IMR-90 (cell line): Measurements from ENCODE around the gene HOXA3. TPM values are rescaled to one million over a fixed set of nuclear protein-coding genes. Genes with fewer than 3 reads are reported as not detected.

Source experiments
- ATAC-seq: fragments of 200-7000 bp; cut with Tn5 transposase; 2 replicates; pipeline ENCODE4 v1.9.1; 2020; ENCODE audit warnings: low read depth, mild to moderate bottlenecking, moderate library complexity
- BruUV-seq: library from RNA; stranded (reverse); fragments of 400-500 nt; replicated peaks from 2 replicates; lab custom pipeline; 2021; lab: Mats Ljungman, UMichigan
- CTCF ChIA-PET: fragments of 300-600 bp; formaldehyde crosslinking; extraction: SDS; loops from one replicate; lab custom pipeline; 2021; ENCODE audit warnings: antibody characterized with exemption; lab: Yijun Ruan, JAX
- POLR2A ChIA-PET: fragments of 300-600 bp; sonication (Branson Sonifier 250); formaldehyde crosslinking; loops from one replicate; lab custom pipeline; 2022; ENCODE audit warnings: antibody characterized with exemption; ENCODE audit not compliant: unreplicated experiment; lab: Charles Lee
- DNase-seq: peaks from one replicate; pipeline ENCODE4 v3.0.0; 2013
- H2AFZ ChIP-seq: replicated peaks from 2 replicates; pipeline ENCODE3; 2013; ENCODE audit warnings: low read length, mild to moderate bottlenecking; ENCODE audit not compliant: poor library complexity
- H2AK5ac ChIP-seq: 2 replicates; pipeline ENCODE4 v1.6.1; 2013; ENCODE audit warnings: low read depth, low read length, inconsistent platforms
- H2AK9ac ChIP-seq: replicated peaks from 2 replicates; pipeline ENCODE3; 2013; ENCODE audit warnings: mild to moderate bottlenecking, low read depth, low read length, moderate library complexity; ENCODE audit not compliant: poor library complexity
- H2BK120ac ChIP-seq: 2 replicates; pipeline ENCODE4 v1.6.1; 2013; ENCODE audit warnings: low read depth, low read length, inconsistent platforms
- H2BK15ac ChIP-seq: 3 replicates; pipeline ENCODE4 v1.6.1; 2013; ENCODE audit warnings: low read depth, low read length, inconsistent platforms
- H2BK20ac ChIP-seq: 2 replicates; pipeline ENCODE4 v1.6.1; 2013; ENCODE audit warnings: low read depth, mild to moderate bottlenecking, inconsistent platforms, low read length, moderate library complexity
- H2BK5ac ChIP-seq: 2 replicates; pipeline ENCODE4 v1.6.1; 2013; ENCODE audit warnings: mild to moderate bottlenecking, low read depth, low read length, inconsistent platforms; ENCODE audit not compliant: poor library complexity, severe bottlenecking
- H3K14ac ChIP-seq: replicated peaks from 2 replicates; pipeline ENCODE4 v1.6.1; 2013; ENCODE audit warnings: low read depth, low read length, inconsistent platforms
- H3K18ac ChIP-seq: 2 replicates; pipeline ENCODE4 v1.6.1; 2013; ENCODE audit warnings: low read depth, low read length, control low read depth
- H3K23ac ChIP-seq: 2 replicates; pipeline ENCODE4 v1.6.1; 2013; ENCODE audit warnings: low read depth, low read length, inconsistent platforms
- H3K27ac ChIP-seq: 2 replicates; pipeline ENCODE4 v1.5.1; 2013; ENCODE audit warnings: mild to moderate bottlenecking, control low read depth, low read length; ENCODE audit not compliant: insufficient read depth
- H3K27me3 ChIP-seq: 2 replicates; pipeline ENCODE4 v1.6.1; 2013; ENCODE audit warnings: low read length; ENCODE audit not compliant: control insufficient read depth, insufficient read depth
- H3K36me3 ChIP-seq: 2 replicates; pipeline ENCODE4 v1.6.1; 2013; ENCODE audit warnings: low read length, mixed read lengths; ENCODE audit not compliant: control insufficient read depth, insufficient read depth
- H3K4ac ChIP-seq: 2 replicates; pipeline ENCODE4 v1.6.1; 2013; ENCODE audit warnings: low read depth, low read length, inconsistent platforms
- H3K4me1 ChIP-seq: 2 replicates; pipeline ENCODE4 v1.6.1; 2013; ENCODE audit warnings: low read length, mixed read lengths; ENCODE audit not compliant: control insufficient read depth, insufficient read depth
- H3K4me2 ChIP-seq: 2 replicates; pipeline ENCODE4 v1.6.1; 2013; ENCODE audit warnings: low read depth, mild to moderate bottlenecking, control low read depth, low read length, moderate library complexity
- H3K4me3 ChIP-seq: 2 replicates; pipeline ENCODE4 v1.5.1; 2013; ENCODE audit warnings: low read depth, mild to moderate bottlenecking, control low read depth, low read length, moderate library complexity; ENCODE audit not compliant: insufficient read depth
- H3K56ac ChIP-seq: 2 replicates; pipeline ENCODE4 v1.6.1; 2013; ENCODE audit warnings: low read length, inconsistent platforms; ENCODE audit not compliant: insufficient read depth; ENCODE audit errors: extremely low read depth
- H3K79me1 ChIP-seq, 2 experiments: 2 replicates each; pipeline ENCODE4 v1.6.1; 2013; ENCODE audit warnings: low read length in 2 of 2, inconsistent platforms in 1 of 2, low read depth in 1 of 2
- H3K9ac ChIP-seq: 2 replicates; pipeline ENCODE4 v1.6.1; 2013; ENCODE audit warnings: low read depth, low read length, control low read depth
- H3K9me1 ChIP-seq: 2 replicates; pipeline ENCODE4 v1.6.1; 2013; ENCODE audit warnings: low read length, inconsistent platforms; ENCODE audit not compliant: insufficient read depth
- H3K9me3 ChIP-seq: 2 replicates; pipeline ENCODE4 v1.6.1; 2013; ENCODE audit warnings: low read length; ENCODE audit not compliant: control insufficient read depth, insufficient read depth
- H4K20me1 ChIP-seq: 2 replicates; pipeline ENCODE4 v1.6.1; 2013; ENCODE audit warnings: low read length, inconsistent platforms; ENCODE audit not compliant: insufficient read depth
- H4K5ac ChIP-seq: 2 replicates; pipeline ENCODE4 v1.6.1; 2013; ENCODE audit warnings: mild to moderate bottlenecking, low read depth, low read length, control low read depth
- H4K8ac ChIP-seq, 2 experiments: 2 replicates each; pipeline ENCODE4 v1.6.1; 2013; ENCODE audit warnings: low read depth in 2 of 2, low read length in 2 of 2, control low read depth in 1 of 2, inconsistent platforms in 1 of 2
- H4K91ac ChIP-seq: 2 replicates; pipeline ENCODE4 v1.6.1; 2013; ENCODE audit warnings: low read depth, low read length, inconsistent platforms; ENCODE audit not compliant: insufficient read depth
- BHLHE40 ChIP-seq: fragments of 150-350 bp; IDR thresholded peaks from 2 replicates; pipeline ENCODE4 v1.6.1; 2016; ENCODE audit warnings: mild to moderate bottlenecking, low read depth, low read length
- CEBPB ChIP-seq: IDR thresholded peaks from 2 replicates; pipeline ENCODE4 v1.6.1; 2012; ENCODE audit warnings: low read depth, low read length, improper control_type of control experiment
- CHD1 ChIP-seq: IDR thresholded peaks from 2 replicates; pipeline ENCODE4 v1.6.1; 2012; ENCODE audit warnings: low read depth, low read length, improper control_type of control experiment
- MAFK ChIP-seq: IDR thresholded peaks from 2 replicates; pipeline ENCODE4 v1.6.1; 2012; ENCODE audit warnings: low read depth, low read length, improper control_type of control experiment
- MAZ ChIP-seq: IDR thresholded peaks from 2 replicates; pipeline ENCODE4 v1.6.1; 2012; ENCODE audit warnings: low read depth, mild to moderate bottlenecking, low read length, improper control_type of control experiment, moderate library complexity, borderline replicate concordance
- MXI1 ChIP-seq: IDR thresholded peaks from 2 replicates; pipeline ENCODE4 v1.6.1; 2012; ENCODE audit warnings: low read depth, mild to moderate bottlenecking, low read length, moderate library complexity, borderline replicate concordance
- NFE2L2 ChIP-seq: fragments of 150-350 bp; IDR thresholded peaks from 2 replicates; pipeline ENCODE4 v1.6.1; 2016; ENCODE audit warnings: low read depth, mild to moderate bottlenecking, low read length
- RCOR1 ChIP-seq: IDR thresholded peaks from 2 replicates; pipeline ENCODE4 v1.6.1; 2012; ENCODE audit warnings: mild to moderate bottlenecking, low read length, improper control_type of control experiment; ENCODE audit not compliant: insufficient replicate concordance
- WGBS, 2 experiments: methylation state at CpG; one replicate each; pipeline versions ENCODE4 v1.1.5 to v1.1.7; 2013; ENCODE audit warnings: missing lambda C conversion rate in 2 of 2; ENCODE audit not compliant: insufficient read length in 1 of 2; ENCODE audit errors: extremely low coverage in 2 of 2; 5-methylcytosine and 5-hydroxymethylcytosine counted together
- dilution Hi-C: fragments of 300-500 bp; cut with HindIII; formaldehyde crosslinking; loops from one replicate; pipeline ENCODE4 v1.14.3; 2018; ENCODE audit warnings: low sequenced_read_pairs; ENCODE audit not compliant: unreplicated experiment
- in situ Hi-C: fragments of 300-500 bp; cut with MboI; formaldehyde crosslinking; loops from 3 replicates; pipeline ENCODE4 v1.14.3; 2019; ENCODE audit warnings: low sequenced_read_pairs, inconsistent platforms, mixed read lengths
- intact Hi-C: fragments of 100-400 bp; cut with micrococcal nuclease; formaldehyde crosslinking; loops from 2 replicates; pipeline ENCODE4 v1.10.0; 2022
- polyA plus RNA-seq, 3 experiments: library from polyadenylated mRNA; depleted of rRNA; stranded (reverse); fragments of >200 nt; gene quantifications; 2 replicates each; pipeline ENCODE4 v1.2.3, GENCODE V29; 2012; ENCODE audit warnings: low replicate concordance in 1 of 3
- total RNA-seq: library from RNA; depleted of rRNA; stranded (reverse); fragments of >200 nt; gene quantifications from 2 replicates; pipeline ENCODE4 v1.2.3, GENCODE V29; 2012
- TF ChIP-seq, protein P1 (sequence below): fragments of 150-350 bp; IDR thresholded peaks from 2 replicates; pipeline ENCODE4 v1.6.1; 2017; ENCODE audit warnings: mild to moderate bottlenecking, antibody characterized with exemption, low read length, low read depth
- TF ChIP-seq, protein P2 (sequence below): conservative IDR thresholded peaks from 2 replicates; pipeline ENCODE4 v1.5.1; 2012; ENCODE audit warnings: mild to moderate bottlenecking, low read depth, low read length, improper control_type of control experiment
- TF ChIP-seq, protein P3 (sequence below): fragments of 150-350 bp; IDR thresholded peaks from 2 replicates; pipeline ENCODE4 v1.6.1; 2016; ENCODE audit warnings: low read depth, mild to moderate bottlenecking, low read length, moderate library complexity, borderline replicate concordance

HOXA3 gene
- total and polyA plus RNA-seq, 2 of the 4 experiments (the other 2 are of a cell fraction), result 0.90 to 5.4 TPM

DNA sequence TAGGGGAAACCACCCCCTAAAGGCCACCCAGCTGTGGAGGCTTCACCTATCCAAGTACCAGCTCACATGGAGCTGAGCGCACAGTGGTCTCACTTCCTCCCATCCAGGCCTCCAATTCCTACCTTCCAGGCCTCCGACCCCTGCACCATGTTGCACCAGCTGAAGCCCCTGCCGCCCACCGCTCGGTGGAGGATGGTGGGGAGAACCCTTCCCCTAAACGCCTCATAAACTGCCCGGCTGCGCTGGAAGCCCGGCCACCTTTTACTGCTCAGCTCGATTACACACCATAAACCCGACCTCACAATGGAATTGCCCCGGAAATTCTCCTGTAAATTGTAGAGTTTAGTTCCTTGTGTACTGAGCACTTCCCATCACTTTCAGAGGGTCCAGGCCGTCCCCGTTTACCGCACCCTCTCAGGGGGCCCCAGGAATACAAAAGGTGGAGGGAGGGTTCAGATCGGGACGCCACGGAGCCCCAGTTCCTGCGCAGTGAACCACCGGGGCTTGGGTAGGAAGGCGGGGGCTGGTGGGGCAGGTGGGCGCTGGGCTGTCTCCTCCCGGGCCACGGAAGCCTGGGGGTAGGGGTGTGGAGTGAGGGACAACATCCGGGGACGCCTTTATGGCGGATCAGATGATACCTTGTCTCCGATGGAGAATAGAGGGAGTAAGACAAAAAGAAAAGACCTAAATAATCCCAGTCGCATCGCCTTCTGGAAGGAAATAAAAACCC lies 5.5 kb upstream of the HOXA3 start:
- CTCF ChIA-PET, result interaction anchor here (0.7 to 1.3 kb wide), 2 partner anchors 476 to 788 kb away, joined by 3 to 4 read pairs; no protein-coding TSS in a partner anchor
- intact Hi-C loops (no loop called here), dilution Hi-C loops (no loop called here), in situ Hi-C loops (loop anchor here (5.0 kb wide), 2 partner anchors 791 to 1306 kb away; no protein-coding TSS in a partner anchor)
- Histone ChIP-seq H2AFZ (no peak overlapping the region), H3K27me3 (peaks cover 3% of the 10 kb centered on the region; the same call in 1 of the 2 replicates), H4K8ac (no peak overlapping the region), H3K23ac (no peak overlapping the region), H3K36me3 (no peaks in the 10 kb centered on the region), H3K4ac (no peak overlapping the region), H2AK9ac (no peak overlapping the region), H4K91ac (no peak overlapping the region), H3K18ac (no peak overlapping the region), H2BK15ac (no peak overlapping the region), H3K79me1 (0 out of 4 replicates have a peak, but pooled peaks cover 0 to 4% of the 10 kb centered on the region in 2 experiments), H3K4me3 (no peak overlapping the region), H3K9me3 (no peaks in the 10 kb centered on the region), H3K9ac (no peak overlapping the region), H3K14ac (no peak overlapping the region), H4K20me1 (no peaks in the 10 kb centered on the region), H2BK5ac (no peak overlapping the region), H3K4me2 (no peak overlapping the region), H3K27ac (no peak overlapping the region), H2BK20ac (no peak overlapping the region), H3K9me1 (peaks cover 3% of the 10 kb centered on the region; the same call in 1 of the 2 replicates), H2BK120ac (no peak overlapping the region), H4K5ac (no peak overlapping the region), H3K4me1 (peaks cover 3% of the 10 kb centered on the region; the same call in 1 of the 2 replicates), H2AK5ac (no peak overlapping the region), H3K56ac (no peak overlapping the region)
- BruUV-seq, result no TSS peak
- POLR2A ChIA-PET, result no interaction called here
- WGBS, 2 experiments, result 100% methylated on average over 2 of the region's 30 CpGs; no CpG with 5 or more reads in 1 of the 2 experiments
- ATAC-seq, result no peak
- TF ChIP-seq NFE2L2 (no peak), RCOR1 (no peak), CHD1 (no peak), MXI1 (no peak), BHLHE40 (no peak), MAZ (no peak), CEBPB (no peak), MAFK (no peak)
- TF ChIP-seq, protein P1, sequence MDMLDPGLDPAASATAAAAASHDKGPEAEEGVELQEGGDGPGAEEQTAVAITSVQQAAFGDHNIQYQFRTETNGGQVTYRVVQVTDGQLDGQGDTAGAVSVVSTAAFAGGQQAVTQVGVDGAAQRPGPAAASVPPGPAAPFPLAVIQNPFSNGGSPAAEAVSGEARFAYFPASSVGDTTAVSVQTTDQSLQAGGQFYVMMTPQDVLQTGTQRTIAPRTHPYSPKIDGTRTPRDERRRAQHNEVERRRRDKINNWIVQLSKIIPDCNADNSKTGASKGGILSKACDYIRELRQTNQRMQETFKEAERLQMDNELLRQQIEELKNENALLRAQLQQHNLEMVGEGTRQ, result no peak
- TF ChIP-seq, protein P2, sequence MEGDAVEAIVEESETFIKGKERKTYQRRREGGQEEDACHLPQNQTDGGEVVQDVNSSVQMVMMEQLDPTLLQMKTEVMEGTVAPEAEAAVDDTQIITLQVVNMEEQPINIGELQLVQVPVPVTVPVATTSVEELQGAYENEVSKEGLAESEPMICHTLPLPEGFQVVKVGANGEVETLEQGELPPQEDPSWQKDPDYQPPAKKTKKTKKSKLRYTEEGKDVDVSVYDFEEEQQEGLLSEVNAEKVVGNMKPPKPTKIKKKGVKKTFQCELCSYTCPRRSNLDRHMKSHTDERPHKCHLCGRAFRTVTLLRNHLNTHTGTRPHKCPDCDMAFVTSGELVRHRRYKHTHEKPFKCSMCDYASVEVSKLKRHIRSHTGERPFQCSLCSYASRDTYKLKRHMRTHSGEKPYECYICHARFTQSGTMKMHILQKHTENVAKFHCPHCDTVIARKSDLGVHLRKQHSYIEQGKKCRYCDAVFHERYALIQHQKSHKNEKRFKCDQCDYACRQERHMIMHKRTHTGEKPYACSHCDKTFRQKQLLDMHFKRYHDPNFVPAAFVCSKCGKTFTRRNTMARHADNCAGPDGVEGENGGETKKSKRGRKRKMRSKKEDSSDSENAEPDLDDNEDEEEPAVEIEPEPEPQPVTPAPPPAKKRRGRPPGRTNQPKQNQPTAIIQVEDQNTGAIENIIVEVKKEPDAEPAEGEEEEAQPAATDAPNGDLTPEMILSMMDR, result no peak
- TF ChIP-seq, protein P3, sequence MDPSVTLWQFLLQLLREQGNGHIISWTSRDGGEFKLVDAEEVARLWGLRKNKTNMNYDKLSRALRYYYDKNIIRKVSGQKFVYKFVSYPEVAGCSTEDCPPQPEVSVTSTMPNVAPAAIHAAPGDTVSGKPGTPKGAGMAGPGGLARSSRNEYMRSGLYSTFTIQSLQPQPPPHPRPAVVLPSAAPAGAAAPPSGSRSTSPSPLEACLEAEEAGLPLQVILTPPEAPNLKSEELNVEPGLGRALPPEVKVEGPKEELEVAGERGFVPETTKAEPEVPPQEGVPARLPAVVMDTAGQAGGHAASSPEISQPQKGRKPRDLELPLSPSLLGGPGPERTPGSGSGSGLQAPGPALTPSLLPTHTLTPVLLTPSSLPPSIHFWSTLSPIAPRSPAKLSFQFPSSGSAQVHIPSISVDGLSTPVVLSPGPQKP, result no peak
- no peak for DNase-seq
